GF-D8 (cell line): ENCODE measurements around the gene CAMKK2.
"Not testable (repeated sequence)": the region's sequence is repeated elsewhere in the genome, so short reads cannot be mapped to it uniquely, and the experiment has no call there.

Experiments
- DNase-seq: peaks from one replicate; lab custom pipeline; 2025; lab: John Stamatoyannopoulos, UW

The CAMKK2 gene

GRCh38 chr12:121279071-121279375 is 17.5 kb downstream of the CAMKK2 start:
- no peak for DNase-seq

- DNase-seq: no peak
Observed at GRCh38 chr12:121278169-121279070, 18.1 kb downstream of the CAMKK2 start.

GRCh38 chr12:121277374-121277759 is 19.1 kb downstream of the CAMKK2 start:
- DNase-seq: no peak

GRCh38 chr12:121274036-121274763 is 22.3 kb downstream of the CAMKK2 start:
- no peak for DNase-seq

GRCh38 chr12:121273364-121273896 is 23.1 kb downstream of the CAMKK2 start:
- no peak for DNase-seq

- DNase-seq: no peak
Observed at GRCh38 chr12:121267822-121268221, 28.7 kb downstream of the CAMKK2 start.

- no peak for DNase-seq
Observed at GRCh38 chr12:121264951-121265515, 31.5 kb downstream of the CAMKK2 start.

GRCh38 chr12:121264135-121264534 is 32.4 kb downstream of the CAMKK2 start:
- DNase-seq: no peak

GRCh38 chr12:121263206-121263935 is 33.1 kb downstream of the CAMKK2 start:
- no peak for DNase-seq

GRCh38 chr12:121261398-121261797 is 35.1 kb downstream of the CAMKK2 start:
- no peak for DNase-seq

- no peak for DNase-seq
Observed at GRCh38 chr12:121260091-121260490, 36.4 kb downstream of the CAMKK2 start.

- no peak for DNase-seq
Observed at GRCh38 chr12:121259074-121259473, 37.4 kb downstream of the CAMKK2 start.

- DNase-seq: not testable (repeated sequence)
Observed at GRCh38 chr12:121257704-121258449, 38.6 kb downstream of the CAMKK2 start.

- DNase-seq: no peak
Observed at GRCh38 chr12:121255433-121255832, 41.1 kb downstream of the CAMKK2 start.

GRCh38 chr12:121253638-121254335 is 42.7 kb downstream of the CAMKK2 start:
- no peak for DNase-seq

- DNase-seq: no peak
Observed at GRCh38 chr12:121252712-121253345, 43.7 kb downstream of the CAMKK2 start.

- no peak for DNase-seq
Observed at GRCh38 chr12:121251838-121252237, 44.7 kb downstream of the CAMKK2 start.

- no peak for DNase-seq
Observed at GRCh38 chr12:121250359-121250758, 46.1 kb downstream of the CAMKK2 start.

- no peak for DNase-seq
Observed at GRCh38 chr12:121248622-121249021, 47.9 kb downstream of the CAMKK2 start.

- DNase-seq: no peak
Observed at GRCh38 chr12:121246893-121247557, 49.5 kb downstream of the CAMKK2 start.
